ENCODE data around the gene ATP6V1F.
A peak's percentile ranks its signal among the peaks of the same experiment; 100 is the strongest.

The ATP6V1F gene

DNA sequence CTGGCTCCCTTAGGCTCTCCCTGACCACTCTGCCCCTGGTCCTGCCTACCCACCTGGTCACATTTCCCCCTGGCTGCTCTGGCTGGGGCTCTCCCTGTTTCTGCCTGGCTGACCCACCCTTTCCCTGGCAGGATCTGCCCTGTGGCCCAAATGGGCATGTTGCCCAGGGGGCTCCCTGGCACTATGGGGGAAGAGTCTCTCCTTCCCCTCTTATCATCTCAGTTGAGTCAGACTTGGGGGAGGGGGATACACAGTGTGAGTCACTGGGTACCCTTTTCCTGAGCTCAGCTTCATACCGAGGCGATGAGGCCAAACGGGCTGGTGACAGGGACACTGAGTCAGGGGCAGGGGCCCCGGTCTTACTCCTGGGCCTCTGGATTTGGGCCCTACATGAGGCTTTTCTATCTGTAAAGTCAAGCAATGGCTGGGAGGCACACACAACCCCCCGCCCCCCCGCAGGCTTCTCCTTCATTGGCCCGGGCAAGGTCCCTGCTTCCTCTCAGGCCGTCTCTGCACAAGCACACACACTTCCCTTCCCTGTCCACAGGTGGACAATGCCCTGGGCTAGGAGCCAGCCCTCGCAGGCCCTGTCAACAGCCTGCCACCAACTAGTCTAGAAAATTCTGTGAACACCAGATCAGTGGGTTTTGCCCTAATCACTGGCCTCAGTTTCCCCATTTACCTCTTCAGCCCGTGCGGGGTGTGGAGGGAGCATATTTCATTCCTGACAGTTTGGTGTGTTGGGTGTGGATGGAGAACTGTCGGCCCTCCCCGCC, 33.1 kb upstream of the ATP6V1F start:
- peaks cover 8% of the 10 kb centered on the region; the same call in 1 of the 2 replicates for H3K27me3 ChIP-seq (ENCODE audit: control insufficient read depth, insufficient read depth, low read length)
- WGBS (ENCODE audit: insufficient coverage, insufficient read length) = no CpG with 5 or more reads among the region's 13 CpGs
- DNase-seq (ENCODE audit: low read depth, low spot score) = no peak
- H3K9me3 ChIP-seq (ENCODE audit: control insufficient read depth, insufficient read depth, low read length) = no peaks in the 10 kb centered on the region
- no peak overlapping the region for H3K4me3 ChIP-seq (ENCODE audit: low read length)
- H3K36me3 ChIP-seq (ENCODE audit: control insufficient read depth, insufficient read depth, low read length) = no peaks in the 10 kb centered on the region
- H3K4me1 ChIP-seq (ENCODE audit: control insufficient read depth, insufficient read depth, low read length) = peaks cover 15% of the 10 kb centered on the region
- no peak overlapping the region for H3K27ac ChIP-seq (ENCODE audit: low read length)

DNA sequence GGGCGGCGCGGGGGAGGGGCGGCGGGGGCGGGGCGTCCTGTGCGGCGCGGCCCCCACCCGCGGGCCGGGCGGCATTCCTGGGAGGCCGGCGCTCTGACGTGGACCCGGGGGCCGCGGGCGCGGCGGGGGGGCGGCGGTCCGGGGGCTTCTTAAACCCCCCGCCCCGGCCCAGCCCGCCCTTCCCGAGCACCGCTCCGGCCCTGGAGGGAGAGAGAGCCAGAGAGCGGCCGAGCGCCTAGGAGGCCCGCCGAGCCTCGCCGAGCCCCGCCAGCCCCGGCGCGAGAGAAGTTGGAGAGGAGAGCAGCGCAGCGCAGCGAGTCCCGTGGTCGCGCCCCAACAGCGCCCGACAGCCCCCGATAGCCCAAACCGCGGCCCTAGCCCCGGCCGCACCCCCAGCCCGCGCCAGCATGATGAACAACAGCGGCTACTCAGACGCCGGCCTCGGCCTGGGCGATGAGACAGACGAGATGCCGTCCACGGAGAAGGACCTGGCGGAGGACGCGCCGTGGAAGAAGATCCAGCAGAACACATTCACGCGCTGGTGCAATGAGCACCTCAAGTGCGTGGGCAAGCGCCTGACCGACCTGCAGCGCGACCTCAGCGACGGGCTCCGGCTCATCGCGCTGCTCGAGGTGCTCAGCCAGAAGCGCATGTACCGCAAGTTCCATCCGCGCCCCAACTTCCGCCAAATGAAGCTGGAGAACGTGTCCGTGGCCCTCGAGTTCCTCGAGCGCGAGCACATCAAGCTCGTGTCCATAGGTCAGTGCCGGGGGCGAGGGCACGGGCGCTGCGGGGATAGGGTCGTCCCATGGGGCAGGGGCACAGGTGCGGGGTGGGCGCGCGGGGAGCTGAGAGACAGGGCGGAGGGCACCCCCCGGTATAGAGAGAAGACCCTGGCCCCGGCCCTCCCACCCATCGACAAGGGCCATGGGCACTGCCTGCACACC, 32.2 kb upstream of the ATP6V1F start, which contains the start of gene FLNC:
FLNC (plus strand) TSS at position 176 of the 947 bp plus-strand sequence; CDS start at position 408, 232 bp downstream.
- H3K4me1 ChIP-seq (ENCODE audit: control insufficient read depth, insufficient read depth, low read length) = peaks cover 15% of the 10 kb centered on the region
- no peak for DNase-seq (ENCODE audit: low read depth, low spot score)
- no peak within 1 kb of the TSS for H3K27ac ChIP-seq (ENCODE audit: low read length)
- peaks cover 8% of the 10 kb centered on the region; the same call in 1 of the 2 replicates for H3K27me3 ChIP-seq (ENCODE audit: control insufficient read depth, insufficient read depth, low read length)
- peak within 1 kb of the TSS; percentile 29; the same call in 1 of the 2 replicates for H3K4me3 ChIP-seq (ENCODE audit: low read length)
- H3K36me3 ChIP-seq (ENCODE audit: control insufficient read depth, insufficient read depth, low read length) = no peaks in the 10 kb centered on the region
- no peaks in the 10 kb centered on the region for H3K9me3 ChIP-seq (ENCODE audit: control insufficient read depth, insufficient read depth, low read length)
- no CpG with 5 or more reads among the region's 109 CpGs for WGBS (ENCODE audit: insufficient coverage, insufficient read length)

DNA sequence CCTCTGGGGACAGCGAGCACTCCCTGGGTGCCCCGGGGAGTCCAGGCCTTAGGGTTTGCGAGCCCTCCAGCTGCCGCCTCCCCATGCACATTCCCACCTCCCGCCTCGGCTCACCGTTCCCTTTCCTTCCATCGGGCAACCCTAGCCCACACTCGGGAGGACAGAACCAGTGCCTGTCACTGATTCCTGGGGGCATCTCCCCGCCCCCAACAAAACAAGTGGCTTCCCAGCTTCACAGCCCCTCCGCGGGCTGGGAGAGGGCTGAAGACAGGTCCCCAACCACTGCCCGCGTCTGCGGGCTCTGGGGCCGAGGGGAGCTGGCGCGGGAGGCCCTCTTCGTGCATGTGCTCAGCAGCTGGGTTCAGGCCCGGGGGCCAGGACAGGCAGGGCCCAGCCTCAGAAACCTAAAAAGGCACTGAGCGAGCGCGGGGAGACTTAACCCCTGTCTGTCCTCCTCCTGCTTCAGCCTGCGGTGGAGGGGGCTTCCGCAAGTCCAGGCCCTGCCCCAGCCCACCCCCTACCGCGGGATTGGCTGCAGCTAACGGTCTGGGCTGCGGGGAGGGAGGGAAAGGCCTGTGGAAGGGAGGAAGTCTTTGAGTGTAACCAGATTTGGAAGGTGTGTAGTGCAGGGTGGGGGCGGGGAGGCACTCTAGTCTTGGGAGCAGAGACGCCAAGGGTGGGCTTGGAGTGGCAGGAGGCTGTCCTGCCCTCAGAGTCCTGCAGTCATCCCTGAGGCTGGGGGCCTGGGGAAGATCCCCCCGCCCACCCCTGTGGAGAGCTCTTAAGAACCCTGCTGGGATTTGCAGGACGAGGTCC, 31.3 kb upstream of the ATP6V1F start:
- Histone ChIP-seq H3K9me3 (ENCODE audit: control insufficient read depth, insufficient read depth, low read length) (no peaks in the 10 kb centered on the region), H3K27me3 (ENCODE audit: control insufficient read depth, insufficient read depth, low read length) (peaks cover 8% of the 10 kb centered on the region; the same call in 1 of the 2 replicates), H3K36me3 (ENCODE audit: control insufficient read depth, insufficient read depth, low read length) (no peaks in the 10 kb centered on the region), H3K4me1 (ENCODE audit: control insufficient read depth, insufficient read depth, low read length) (peaks cover 15% of the 10 kb centered on the region), H3K4me3 (ENCODE audit: low read length) (peak overlapping the region; percentile 29; the same call in 1 of the 2 replicates), H3K27ac (ENCODE audit: low read length) (no peak overlapping the region)
- DNase-seq (ENCODE audit: low read depth, low spot score) = no peak
- WGBS (ENCODE audit: insufficient coverage, insufficient read length) = no CpG with 5 or more reads among the region's 33 CpGs

DNA sequence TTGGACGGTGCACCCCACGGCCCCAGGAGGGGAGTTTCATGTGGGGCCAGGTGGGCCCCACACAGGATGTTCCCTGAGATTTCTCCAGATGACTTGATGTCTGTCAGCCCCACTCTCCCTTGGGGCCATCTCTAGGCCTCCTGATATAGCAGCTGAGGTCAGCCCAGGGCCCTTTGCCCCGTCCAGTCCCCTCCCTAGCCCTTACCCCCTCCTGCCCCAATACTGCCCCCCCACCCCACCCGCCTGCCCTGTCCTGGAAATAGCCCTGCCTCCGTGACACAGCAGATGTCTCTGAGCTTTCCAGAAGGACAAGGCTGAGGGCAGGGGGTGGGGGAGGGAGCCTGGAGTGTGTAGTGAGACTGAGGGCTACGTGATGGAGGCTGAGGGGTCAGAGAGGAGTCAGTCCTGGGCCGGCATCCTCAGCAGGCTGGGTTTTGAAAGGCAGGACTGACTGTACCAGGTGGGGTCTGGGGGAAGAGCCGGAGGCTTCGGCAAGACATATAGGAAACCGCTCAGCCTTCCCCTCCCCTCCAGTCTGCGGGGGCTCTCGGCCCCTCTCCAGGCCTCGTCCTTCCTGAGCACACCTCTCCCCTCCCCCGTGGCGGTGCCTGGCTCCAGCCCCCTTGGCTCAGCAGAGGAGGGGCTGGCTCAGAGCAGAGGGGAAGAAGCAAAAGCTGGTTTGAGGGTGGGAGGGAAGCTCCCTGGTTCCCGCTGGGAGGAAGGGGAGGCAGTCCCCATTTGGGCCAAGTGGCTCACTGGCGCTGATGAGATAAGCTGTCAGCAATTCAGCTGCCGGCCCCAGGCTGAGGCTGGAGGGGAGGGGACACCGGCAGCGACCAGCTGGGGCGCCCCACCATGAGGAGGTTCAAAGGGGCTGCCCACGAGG, 30.4 kb upstream of the ATP6V1F start:
- WGBS (ENCODE audit: insufficient coverage, insufficient read length) = no CpG with 5 or more reads among the region's 22 CpGs
- Histone ChIP-seq H3K36me3 (ENCODE audit: control insufficient read depth, insufficient read depth, low read length) (no peaks in the 10 kb centered on the region), H3K27me3 (ENCODE audit: control insufficient read depth, insufficient read depth, low read length) (peaks cover 8% of the 10 kb centered on the region; the same call in 1 of the 2 replicates), H3K4me3 (ENCODE audit: low read length) (peak overlapping the region; percentile 26; the same call in 1 of the 2 replicates), H3K9me3 (ENCODE audit: control insufficient read depth, insufficient read depth, low read length) (no peaks in the 10 kb centered on the region), H3K4me1 (ENCODE audit: control insufficient read depth, insufficient read depth, low read length) (peaks cover 15% of the 10 kb centered on the region), H3K27ac (ENCODE audit: low read length) (no peak overlapping the region)
- no peak for DNase-seq (ENCODE audit: low read depth, low spot score)

DNA sequence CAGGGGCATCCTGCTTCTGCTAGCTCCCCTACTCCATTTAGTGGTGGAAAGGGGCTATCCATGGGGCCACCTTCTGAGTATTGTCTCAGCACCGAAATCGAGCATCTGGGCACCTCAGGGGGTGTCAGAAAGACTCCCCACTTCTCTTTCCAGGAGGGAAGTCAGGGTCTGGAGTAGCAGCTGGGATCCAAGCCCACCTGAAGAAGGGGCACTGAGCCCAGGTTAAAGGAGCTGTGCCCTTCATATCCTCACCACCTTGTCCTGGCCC, 29.8 kb upstream of the ATP6V1F start:
- no peak overlapping the region for H3K27ac ChIP-seq (ENCODE audit: low read length)
- DNase-seq (ENCODE audit: low read depth, low spot score) = no peak
- no peaks in the 10 kb centered on the region for H3K9me3 ChIP-seq (ENCODE audit: control insufficient read depth, insufficient read depth, low read length)
- H3K4me1 ChIP-seq (ENCODE audit: control insufficient read depth, insufficient read depth, low read length) = peaks cover 13% of the 10 kb centered on the region
- no CpG with 5 or more reads among the region's 2 CpGs for WGBS (ENCODE audit: insufficient coverage, insufficient read length)
- H3K36me3 ChIP-seq (ENCODE audit: control insufficient read depth, insufficient read depth, low read length) = no peaks in the 10 kb centered on the region
- peak overlapping the region; percentile 4; the same call in 1 of the 2 replicates for H3K4me3 ChIP-seq (ENCODE audit: low read length)
- H3K27me3 ChIP-seq (ENCODE audit: control insufficient read depth, insufficient read depth, low read length) = peaks cover 8% of the 10 kb centered on the region; the same call in 1 of the 2 replicates

DNA sequence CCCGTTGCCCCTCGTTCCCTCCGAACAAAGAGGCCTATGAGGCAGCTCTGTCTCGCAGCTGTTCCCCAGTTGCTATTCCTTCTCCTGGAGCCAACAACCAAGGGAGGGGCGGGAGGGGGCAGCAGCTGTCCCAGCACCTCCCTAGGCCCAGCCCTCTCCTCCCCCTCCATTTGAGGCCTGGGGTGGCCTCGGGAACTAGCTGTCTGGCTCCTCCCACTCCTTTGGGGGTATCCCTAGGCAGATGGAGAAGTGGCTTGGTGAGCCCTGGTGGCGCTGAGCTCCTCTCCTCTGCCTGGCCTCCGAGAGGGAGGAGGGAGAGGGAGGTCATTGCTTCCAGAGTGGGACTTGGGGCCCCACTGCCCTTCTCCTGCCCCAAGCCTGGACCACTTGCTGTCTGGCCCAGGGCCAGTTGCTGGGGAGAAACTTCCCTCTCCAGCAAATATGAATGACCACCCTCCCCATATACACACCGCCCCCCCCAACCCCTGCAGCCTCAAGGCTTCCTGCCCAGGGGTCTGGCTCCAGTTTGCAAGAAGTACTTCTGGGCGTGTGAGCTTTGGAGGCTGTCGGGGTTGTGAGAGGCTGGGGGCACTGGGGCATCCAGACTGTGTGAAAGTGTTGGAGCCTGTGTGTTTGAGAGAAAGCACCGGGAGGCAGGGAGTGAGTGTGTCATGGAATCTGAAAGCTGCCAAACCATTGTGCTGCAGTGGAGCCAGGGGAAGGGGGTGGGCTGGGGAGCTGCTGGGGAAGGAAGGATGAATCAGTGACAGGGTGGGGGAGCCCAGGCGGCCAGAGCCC, 29.3 kb upstream of the ATP6V1F start:
- no peak overlapping the region for H3K27ac ChIP-seq (ENCODE audit: low read length)
- H3K27me3 ChIP-seq (ENCODE audit: control insufficient read depth, insufficient read depth, low read length) = peaks cover 8% of the 10 kb centered on the region; the same call in 1 of the 2 replicates
- no peaks in the 10 kb centered on the region for H3K36me3 ChIP-seq (ENCODE audit: control insufficient read depth, insufficient read depth, low read length)
- no peak overlapping the region for H3K4me3 ChIP-seq (ENCODE audit: low read length)
- DNase-seq (ENCODE audit: low read depth, low spot score) = no peak
- H3K9me3 ChIP-seq (ENCODE audit: control insufficient read depth, insufficient read depth, low read length) = no peaks in the 10 kb centered on the region
- peaks cover 13% of the 10 kb centered on the region for H3K4me1 ChIP-seq (ENCODE audit: control insufficient read depth, insufficient read depth, low read length)
- WGBS (ENCODE audit: insufficient coverage, insufficient read length) = no CpG with 5 or more reads among the region's 13 CpGs

DNA sequence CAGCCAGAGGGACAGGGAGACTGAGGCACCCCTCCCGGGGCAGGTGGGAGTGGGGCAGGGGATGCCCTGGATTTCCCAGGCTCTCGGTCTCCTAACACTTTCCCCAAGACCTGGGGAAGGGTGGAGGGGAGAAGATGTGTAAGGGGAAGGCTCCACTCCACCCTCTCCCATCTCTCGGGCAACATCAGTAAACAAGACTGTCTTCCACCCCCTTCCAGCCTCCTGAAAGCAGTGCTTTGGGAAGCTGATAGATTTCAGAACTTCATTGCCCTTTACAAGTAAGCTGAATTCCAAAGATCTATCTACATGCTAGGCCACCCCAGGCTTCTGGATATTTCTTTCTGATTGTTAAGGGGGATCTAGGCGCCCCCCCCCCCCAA, 28.7 kb upstream of the ATP6V1F start:
- Histone ChIP-seq H3K4me1 (ENCODE audit: control insufficient read depth, insufficient read depth, low read length) (peaks cover 13% of the 10 kb centered on the region), H3K27ac (ENCODE audit: low read length) (no peak overlapping the region), H3K9me3 (ENCODE audit: control insufficient read depth, insufficient read depth, low read length) (no peaks in the 10 kb centered on the region), H3K27me3 (ENCODE audit: control insufficient read depth, insufficient read depth, low read length) (peaks cover 8% of the 10 kb centered on the region; the same call in 1 of the 2 replicates), H3K4me3 (ENCODE audit: low read length) (no peak overlapping the region), H3K36me3 (ENCODE audit: control insufficient read depth, insufficient read depth, low read length) (no peaks in the 10 kb centered on the region)
- no peak for DNase-seq (ENCODE audit: low read depth, low spot score)
- no CpG with 5 or more reads among the region's 4 CpGs for WGBS (ENCODE audit: insufficient coverage, insufficient read length)

DNA sequence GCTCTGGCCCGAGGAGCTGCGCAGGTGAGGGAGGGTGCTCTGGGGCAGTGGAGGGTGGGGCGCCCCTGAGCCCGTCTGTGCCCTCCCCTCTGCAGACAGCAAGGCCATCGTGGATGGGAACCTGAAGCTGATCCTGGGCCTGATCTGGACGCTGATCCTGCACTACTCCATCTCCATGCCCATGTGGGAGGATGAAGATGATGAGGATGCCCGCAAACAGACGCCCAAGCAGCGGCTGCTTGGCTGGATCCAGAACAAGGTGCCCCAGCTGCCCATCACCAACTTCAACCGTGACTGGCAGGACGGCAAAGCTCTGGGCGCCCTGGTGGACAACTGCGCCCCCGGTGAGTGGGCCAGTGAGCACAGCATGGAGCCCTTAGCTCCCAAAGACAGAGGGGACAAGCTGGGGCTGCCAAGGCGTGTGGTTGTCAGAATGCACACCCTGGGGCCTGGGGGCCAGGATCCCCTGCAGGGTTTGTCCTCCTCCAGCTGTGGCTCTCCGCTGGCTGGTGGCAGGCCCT, 27.4 kb upstream of the ATP6V1F start:
- Histone ChIP-seq H3K27me3 (ENCODE audit: control insufficient read depth, insufficient read depth, low read length) (peaks cover 5% of the 10 kb centered on the region; the same call in 1 of the 2 replicates), H3K27ac (ENCODE audit: low read length) (no peak overlapping the region), H3K9me3 (ENCODE audit: control insufficient read depth, insufficient read depth, low read length) (no peaks in the 10 kb centered on the region), H3K4me3 (ENCODE audit: low read length) (no peak overlapping the region), H3K36me3 (ENCODE audit: control insufficient read depth, insufficient read depth, low read length) (no peaks in the 10 kb centered on the region), H3K4me1 (ENCODE audit: control insufficient read depth, insufficient read depth, low read length) (peaks cover 10% of the 10 kb centered on the region)
- DNase-seq (ENCODE audit: low read depth, low spot score) = no peak
- WGBS (ENCODE audit: insufficient coverage, insufficient read length) = no CpG with 5 or more reads among the region's 16 CpGs
